SIG-M5 treated with dmso at 0.1 percent for 504 hours (cell line): ENCODE results near the gene SIRPB2.
A peak's percentile ranks its signal among the peaks of the same experiment; 100 is the strongest.

Source experiments
- DNase-seq: peaks from one replicate; lab custom pipeline; 2025; ENCODE audit not compliant: unreplicated experiment; lab: John Stamatoyannopoulos, UW

The SIRPB2 gene

GRCh38 chr20:1443085-1443484 lies 48.1 kb downstream of the SIRPB2 start:
- DNase-seq: no peak

GRCh38 chr20:1442304-1442703 lies 48.9 kb downstream of the SIRPB2 start:
- no peak for DNase-seq

- no peak for DNase-seq
Observed at GRCh38 chr20:1441133-1441532, 50.1 kb downstream of the SIRPB2 start.

GRCh38 chr20:1440024-1440423 lies 51.2 kb downstream of the SIRPB2 start:
- DNase-seq: peak; percentile 43

GRCh38 chr20:1438361-1438760 lies 52.9 kb downstream of the SIRPB2 start:
- DNase-seq: peak; percentile 8

GRCh38 chr20:1437235-1437904 lies 53.9 kb downstream of the SIRPB2 start:
- peak; percentile 68 for DNase-seq

- DNase-seq: no peak
Observed at GRCh38 chr20:1436263-1436662, 55.0 kb downstream of the SIRPB2 start.

- no peak for DNase-seq
Observed at GRCh38 chr20:1435337-1435699, 55.9 kb downstream of the SIRPB2 start.

GRCh38 chr20:1434571-1435336 lies 56.5 kb downstream of the SIRPB2 start:
- DNase-seq: peak; percentile 86

- DNase-seq: no peak
Observed at GRCh38 chr20:1431158-1431557, 60.1 kb downstream of the SIRPB2 start.

- DNase-seq: no peak
Observed at GRCh38 chr20:1430004-1430451, 61.2 kb downstream of the SIRPB2 start.

- no peak for DNase-seq
Observed at GRCh38 chr20:1429143-1429728, 62.0 kb downstream of the SIRPB2 start.

GRCh38 chr20:1427457-1428054 lies 63.7 kb downstream of the SIRPB2 start:
- DNase-seq: no peak

GRCh38 chr20:1426231-1426849 lies 64.9 kb downstream of the SIRPB2 start:
- DNase-seq: no peak
